ENCODE data around the gene FHL3. TPM values are rescaled to one million over a fixed set of nuclear protein-coding genes. Genes with fewer than 3 reads are reported as not detected.

Gene FHL3
- total RNA-seq, 4 donors from 2014 or later, result 8.8 to 14.6 (median 11.9) TPM

DNA sequence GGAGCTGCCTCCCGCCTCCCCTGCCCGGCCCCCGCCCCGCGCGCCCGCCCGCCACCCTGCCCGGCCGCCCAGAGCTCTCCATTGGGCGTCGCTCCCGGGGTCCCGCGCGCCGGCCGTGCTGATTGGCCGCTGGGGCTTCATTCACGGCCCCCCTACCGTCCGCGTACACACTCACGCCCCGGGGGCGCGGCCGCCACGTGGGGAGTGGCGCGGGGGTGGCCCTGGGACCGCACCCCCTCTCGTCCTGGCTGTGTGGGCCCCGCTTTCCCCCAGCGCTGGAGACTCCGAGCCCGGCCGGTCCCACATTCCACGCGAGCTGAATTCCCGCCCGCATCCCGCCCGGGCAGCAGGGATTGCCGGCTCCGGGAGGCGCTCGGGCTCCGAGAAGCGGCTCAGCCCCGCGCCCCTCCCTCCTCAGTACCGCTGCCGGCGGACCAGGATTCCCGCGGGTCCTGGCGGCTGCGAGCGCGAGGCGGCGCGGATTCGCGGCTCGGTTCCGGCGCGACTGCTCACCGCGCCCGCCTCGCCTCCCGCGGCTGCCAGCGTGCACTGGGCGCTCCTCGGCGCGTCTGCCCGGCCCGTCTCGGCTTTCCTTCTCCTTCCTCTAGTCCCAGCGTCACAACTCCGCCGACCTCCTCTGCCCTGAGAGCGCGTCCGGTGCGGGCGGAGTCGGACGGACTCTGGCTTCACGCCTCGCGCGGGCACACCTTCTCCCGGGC is 41.7 kb upstream of the FHL3 start:
- TF ChIP-seq, protein P1, sequence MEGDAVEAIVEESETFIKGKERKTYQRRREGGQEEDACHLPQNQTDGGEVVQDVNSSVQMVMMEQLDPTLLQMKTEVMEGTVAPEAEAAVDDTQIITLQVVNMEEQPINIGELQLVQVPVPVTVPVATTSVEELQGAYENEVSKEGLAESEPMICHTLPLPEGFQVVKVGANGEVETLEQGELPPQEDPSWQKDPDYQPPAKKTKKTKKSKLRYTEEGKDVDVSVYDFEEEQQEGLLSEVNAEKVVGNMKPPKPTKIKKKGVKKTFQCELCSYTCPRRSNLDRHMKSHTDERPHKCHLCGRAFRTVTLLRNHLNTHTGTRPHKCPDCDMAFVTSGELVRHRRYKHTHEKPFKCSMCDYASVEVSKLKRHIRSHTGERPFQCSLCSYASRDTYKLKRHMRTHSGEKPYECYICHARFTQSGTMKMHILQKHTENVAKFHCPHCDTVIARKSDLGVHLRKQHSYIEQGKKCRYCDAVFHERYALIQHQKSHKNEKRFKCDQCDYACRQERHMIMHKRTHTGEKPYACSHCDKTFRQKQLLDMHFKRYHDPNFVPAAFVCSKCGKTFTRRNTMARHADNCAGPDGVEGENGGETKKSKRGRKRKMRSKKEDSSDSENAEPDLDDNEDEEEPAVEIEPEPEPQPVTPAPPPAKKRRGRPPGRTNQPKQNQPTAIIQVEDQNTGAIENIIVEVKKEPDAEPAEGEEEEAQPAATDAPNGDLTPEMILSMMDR (IDR thresholded peaks at IDR 0.05; ENCODE audit: low read depth), result no peak

GRCh38 chr1:38046333-38046883 is 41.1 kb upstream of the FHL3 start, which contains the start of gene POU3F1:
TSS of gene POU3F1 (minus strand) at chr1:38046793. CDS start at chr1:38046743, 50 bp downstream.
- TF ChIP-seq, protein P1 (IDR thresholded peaks at IDR 0.05; ENCODE audit: low read depth), result no peak

DNA sequence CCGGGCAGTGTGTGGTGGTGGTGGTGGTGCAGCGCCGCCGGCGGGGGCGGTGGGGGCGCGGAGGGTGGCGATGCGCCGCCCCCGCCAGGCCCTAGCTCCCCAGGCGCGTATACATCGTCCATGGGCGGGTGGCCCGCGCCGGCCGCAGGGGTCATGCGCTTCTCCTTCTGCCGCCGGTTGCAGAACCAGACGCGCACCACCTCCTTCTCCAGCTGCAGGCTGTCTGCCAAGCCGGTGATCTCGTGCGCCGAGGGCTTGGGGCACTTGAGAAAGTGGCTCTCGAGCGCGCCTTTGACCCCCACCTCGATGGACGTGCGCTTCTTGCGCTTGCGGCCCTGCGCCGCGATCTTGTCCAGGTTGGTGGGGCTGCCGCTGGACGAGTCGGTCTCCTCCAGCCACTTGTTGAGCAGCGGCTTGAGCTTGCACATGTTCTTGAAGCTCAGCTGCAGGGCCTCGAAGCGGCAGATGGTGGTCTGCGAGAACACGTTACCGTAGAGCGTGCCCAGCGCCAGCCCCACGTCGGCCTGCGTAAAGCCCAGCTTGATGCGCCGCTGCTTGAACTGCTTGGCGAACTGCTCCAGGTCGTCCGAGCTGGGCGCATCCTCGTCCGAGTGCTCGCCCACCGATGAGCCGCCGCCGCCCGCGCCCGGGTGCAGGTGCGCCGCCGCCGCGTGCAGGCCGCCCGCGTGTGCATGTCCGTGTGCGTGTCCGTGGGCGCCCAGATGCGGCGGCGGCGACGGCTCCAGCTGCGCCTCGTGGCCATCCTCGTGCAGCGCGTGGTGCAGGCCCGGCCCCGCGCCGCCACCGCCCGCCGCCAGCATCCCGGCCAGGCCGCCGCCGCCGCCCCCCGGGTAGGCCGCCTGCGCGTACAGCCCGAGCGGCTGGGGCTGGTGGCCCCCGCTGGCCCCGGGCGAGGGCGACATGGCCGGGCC is 40.4 kb upstream of the FHL3 start:
- TF ChIP-seq, protein P1 (IDR thresholded peaks at IDR 0.05; ENCODE audit: low read depth), result no peak

DNA sequence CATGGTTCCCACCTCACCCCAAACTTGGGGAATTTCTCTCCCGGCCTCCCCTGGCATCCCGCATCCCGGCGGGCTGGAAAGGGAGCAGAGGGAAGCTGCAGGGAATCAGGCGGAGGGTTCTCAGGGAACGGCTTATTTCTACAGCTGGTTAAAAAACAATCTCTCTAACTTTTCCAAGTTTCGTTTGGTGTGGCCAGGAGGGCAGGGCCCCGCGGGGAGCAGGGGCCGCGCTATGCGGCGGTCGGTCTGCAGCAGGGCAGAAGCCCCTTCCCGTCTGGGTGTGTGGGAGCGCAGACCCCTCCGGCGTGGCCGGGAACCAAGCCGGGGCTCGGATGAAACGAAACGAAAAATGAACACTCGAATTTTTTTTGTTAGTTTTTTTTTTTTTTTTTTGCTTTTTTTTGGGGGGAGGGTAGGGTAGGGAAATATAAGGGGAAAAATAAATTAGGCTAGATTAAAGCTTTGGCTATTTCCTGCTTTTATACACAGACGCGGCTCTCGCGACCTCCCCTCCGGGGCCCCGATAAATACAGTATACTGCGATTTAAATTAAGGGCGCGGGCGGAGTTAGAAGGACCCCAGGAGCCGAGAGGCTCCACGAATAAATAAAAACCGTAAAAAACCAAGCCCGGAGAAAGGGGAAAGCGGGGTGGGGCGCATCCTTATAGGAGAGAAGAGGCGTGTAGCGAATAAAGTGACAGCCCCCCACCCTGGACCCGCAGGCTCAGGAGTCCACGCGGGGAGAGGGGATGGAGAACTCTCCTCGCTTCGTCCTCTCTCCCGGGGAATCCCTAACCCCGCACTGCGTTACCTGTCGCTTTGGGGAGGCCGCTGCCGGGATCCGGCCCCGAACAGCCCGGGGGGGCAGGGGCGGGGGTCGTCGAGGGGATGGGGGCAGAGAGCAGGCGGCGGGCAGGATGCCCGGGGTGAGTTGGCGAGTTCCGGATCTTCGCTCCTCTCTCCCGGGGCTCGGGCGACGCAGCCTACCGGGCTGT is 39.2 kb upstream of the FHL3 start:
- TF ChIP-seq, protein P1 (IDR thresholded peaks at IDR 0.05; ENCODE audit: low read depth), result no peak

DNA sequence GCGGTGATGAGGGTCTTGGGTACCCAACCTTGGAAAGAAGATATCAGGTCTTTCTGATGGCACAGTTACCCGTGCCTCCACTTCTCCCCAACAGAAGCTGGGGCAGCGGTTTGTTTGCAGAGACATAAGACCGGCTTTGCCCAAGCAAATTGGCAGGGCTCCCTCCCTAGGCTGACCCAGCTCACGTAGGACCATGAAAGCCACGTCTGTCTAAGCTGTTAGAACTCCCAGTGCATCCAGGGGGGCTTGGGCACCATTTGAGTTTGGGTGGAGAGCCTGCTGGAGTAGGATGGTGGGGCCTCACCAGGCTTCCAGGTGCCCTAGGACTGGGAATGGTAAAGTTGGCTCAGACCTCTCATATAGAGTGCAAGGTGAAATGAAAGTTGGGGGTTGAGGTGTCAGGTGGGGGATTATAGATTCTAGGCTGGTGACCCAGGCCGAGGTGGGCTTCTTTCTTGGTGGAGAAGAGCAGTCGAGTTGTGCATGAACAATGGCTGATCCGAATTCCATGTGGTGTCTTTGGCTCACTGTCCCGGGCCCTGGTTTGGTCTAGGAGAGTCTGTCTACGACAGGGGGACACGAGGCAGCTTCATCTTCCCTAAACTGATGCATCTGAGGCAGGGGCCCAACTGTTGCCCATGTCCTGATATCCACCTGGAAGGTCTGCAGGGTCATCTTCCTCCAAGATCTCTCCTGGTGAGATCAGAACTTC is 37.9 kb upstream of the FHL3 start:
- TF ChIP-seq, protein P1 (IDR thresholded peaks at IDR 0.05; ENCODE audit: low read depth), result no peak

Measured in subcutaneous adipose tissue (tissue), 4 donors.